IMR-90 (cell line): Measurements from ENCODE around the gene PPHLN1.

Source experiments
- BHLHE40 ChIP-seq: fragments of 150-350 bp; IDR thresholded peaks from 2 replicates; pipeline ENCODE4 v1.6.1; 2016; ENCODE audit warnings: mild to moderate bottlenecking, low read depth, low read length
- CEBPB ChIP-seq: IDR thresholded peaks from 2 replicates; pipeline ENCODE4 v1.6.1; 2012; ENCODE audit warnings: low read depth, low read length, improper control_type of control experiment
- CHD1 ChIP-seq: IDR thresholded peaks from 2 replicates; pipeline ENCODE4 v1.6.1; 2012; ENCODE audit warnings: low read depth, low read length, improper control_type of control experiment
- MAZ ChIP-seq: IDR thresholded peaks from 2 replicates; pipeline ENCODE4 v1.6.1; 2012; ENCODE audit warnings: low read depth, mild to moderate bottlenecking, low read length, improper control_type of control experiment, moderate library complexity, borderline replicate concordance
- NFE2L2 ChIP-seq: fragments of 150-350 bp; IDR thresholded peaks from 2 replicates; pipeline ENCODE4 v1.6.1; 2016; ENCODE audit warnings: low read depth, mild to moderate bottlenecking, low read length
- POLR2A ChIP-seq: IDR thresholded peaks from 2 replicates; pipeline ENCODE4 v1.6.1; 2012; ENCODE audit warnings: mild to moderate bottlenecking, low read depth, low read length
- RAD21 ChIP-seq: IDR thresholded peaks from 2 replicates; pipeline ENCODE4 v1.6.1; 2012; ENCODE audit warnings: low read length, improper control_type of control experiment
- RCOR1 ChIP-seq: IDR thresholded peaks from 2 replicates; pipeline ENCODE4 v1.6.1; 2012; ENCODE audit warnings: mild to moderate bottlenecking, low read length, improper control_type of control experiment; ENCODE audit not compliant: insufficient replicate concordance
- RFX5 ChIP-seq: IDR thresholded peaks from 2 replicates; pipeline ENCODE4 v1.8.0; 2012; ENCODE audit warnings: low read depth, mild to moderate bottlenecking, low read length, moderate library complexity
- TF ChIP-seq, protein P1 (sequence below): conservative IDR thresholded peaks from 2 replicates; pipeline ENCODE4 v1.5.1; 2012; ENCODE audit warnings: mild to moderate bottlenecking, low read depth, low read length, improper control_type of control experiment
- TF ChIP-seq, protein P2 (sequence below): fragments of 150-350 bp; IDR thresholded peaks from 2 replicates; pipeline ENCODE4 v1.6.1; 2016; ENCODE audit warnings: low read depth, mild to moderate bottlenecking, low read length, moderate library complexity, borderline replicate concordance
- TF ChIP-seq, protein P3 (sequence below): fragments of 150-350 bp; IDR thresholded peaks from 2 replicates; pipeline ENCODE4 v1.6.1; 2017; ENCODE audit warnings: mild to moderate bottlenecking, antibody characterized with exemption, low read length, low read depth

DNA sequence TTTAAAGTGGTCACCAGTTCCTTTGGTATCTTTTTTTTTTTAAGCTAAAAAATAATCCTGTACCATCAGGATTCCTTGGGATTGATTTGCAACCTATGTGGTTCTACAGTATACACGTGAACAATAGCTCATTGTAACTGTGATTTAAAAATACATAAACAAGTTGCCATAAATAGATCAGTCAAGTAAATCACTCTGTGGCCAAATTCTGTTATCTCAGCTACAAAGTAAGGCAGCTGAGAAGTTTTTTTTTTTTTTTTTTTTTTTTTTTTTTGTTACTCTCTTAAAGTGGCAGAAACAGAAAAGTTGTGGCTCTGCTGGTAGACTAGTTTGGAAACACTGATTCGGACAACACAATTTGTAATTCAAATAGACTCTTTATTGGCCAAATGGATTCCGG lies 159.0 kb downstream of the PPHLN1 start:
- TF ChIP-seq, protein P1, sequence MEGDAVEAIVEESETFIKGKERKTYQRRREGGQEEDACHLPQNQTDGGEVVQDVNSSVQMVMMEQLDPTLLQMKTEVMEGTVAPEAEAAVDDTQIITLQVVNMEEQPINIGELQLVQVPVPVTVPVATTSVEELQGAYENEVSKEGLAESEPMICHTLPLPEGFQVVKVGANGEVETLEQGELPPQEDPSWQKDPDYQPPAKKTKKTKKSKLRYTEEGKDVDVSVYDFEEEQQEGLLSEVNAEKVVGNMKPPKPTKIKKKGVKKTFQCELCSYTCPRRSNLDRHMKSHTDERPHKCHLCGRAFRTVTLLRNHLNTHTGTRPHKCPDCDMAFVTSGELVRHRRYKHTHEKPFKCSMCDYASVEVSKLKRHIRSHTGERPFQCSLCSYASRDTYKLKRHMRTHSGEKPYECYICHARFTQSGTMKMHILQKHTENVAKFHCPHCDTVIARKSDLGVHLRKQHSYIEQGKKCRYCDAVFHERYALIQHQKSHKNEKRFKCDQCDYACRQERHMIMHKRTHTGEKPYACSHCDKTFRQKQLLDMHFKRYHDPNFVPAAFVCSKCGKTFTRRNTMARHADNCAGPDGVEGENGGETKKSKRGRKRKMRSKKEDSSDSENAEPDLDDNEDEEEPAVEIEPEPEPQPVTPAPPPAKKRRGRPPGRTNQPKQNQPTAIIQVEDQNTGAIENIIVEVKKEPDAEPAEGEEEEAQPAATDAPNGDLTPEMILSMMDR, result no peak
- TF ChIP-seq RFX5 (no peak), POLR2A (no peak), RAD21 (no peak), CHD1 (no peak), MAZ (no peak), NFE2L2 (no peak), CEBPB (no peak), RCOR1 (no peak), BHLHE40 (no peak)
- TF ChIP-seq, protein P2, sequence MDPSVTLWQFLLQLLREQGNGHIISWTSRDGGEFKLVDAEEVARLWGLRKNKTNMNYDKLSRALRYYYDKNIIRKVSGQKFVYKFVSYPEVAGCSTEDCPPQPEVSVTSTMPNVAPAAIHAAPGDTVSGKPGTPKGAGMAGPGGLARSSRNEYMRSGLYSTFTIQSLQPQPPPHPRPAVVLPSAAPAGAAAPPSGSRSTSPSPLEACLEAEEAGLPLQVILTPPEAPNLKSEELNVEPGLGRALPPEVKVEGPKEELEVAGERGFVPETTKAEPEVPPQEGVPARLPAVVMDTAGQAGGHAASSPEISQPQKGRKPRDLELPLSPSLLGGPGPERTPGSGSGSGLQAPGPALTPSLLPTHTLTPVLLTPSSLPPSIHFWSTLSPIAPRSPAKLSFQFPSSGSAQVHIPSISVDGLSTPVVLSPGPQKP, result no peak
- TF ChIP-seq, protein P3, sequence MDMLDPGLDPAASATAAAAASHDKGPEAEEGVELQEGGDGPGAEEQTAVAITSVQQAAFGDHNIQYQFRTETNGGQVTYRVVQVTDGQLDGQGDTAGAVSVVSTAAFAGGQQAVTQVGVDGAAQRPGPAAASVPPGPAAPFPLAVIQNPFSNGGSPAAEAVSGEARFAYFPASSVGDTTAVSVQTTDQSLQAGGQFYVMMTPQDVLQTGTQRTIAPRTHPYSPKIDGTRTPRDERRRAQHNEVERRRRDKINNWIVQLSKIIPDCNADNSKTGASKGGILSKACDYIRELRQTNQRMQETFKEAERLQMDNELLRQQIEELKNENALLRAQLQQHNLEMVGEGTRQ, result no peak
